ENCODE measurements around the gene PRPS1.
"Not testable (repeated sequence)": the region's sequence is repeated elsewhere in the genome, so short reads cannot be mapped to it uniquely, and the experiment has no call there.

Gene PRPS1

DNA sequence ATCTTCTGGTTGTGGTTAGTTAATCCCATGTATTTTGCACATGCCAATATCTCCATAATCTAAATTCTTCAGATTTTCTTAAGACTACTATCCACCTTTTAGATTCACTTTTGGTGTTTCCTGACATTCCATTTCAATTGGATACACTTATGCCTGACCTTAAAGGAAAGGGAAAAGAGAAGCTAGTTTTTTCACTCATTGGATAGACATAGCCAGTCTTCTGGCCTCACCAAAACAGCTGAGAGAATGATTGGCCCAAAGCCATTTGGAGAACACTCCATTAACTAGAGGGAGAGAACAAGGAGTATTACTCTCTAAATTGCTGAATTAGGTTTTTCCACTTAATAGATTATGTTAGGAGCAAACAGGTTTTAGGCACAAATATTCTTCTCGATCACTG lies 4.0 kb downstream of the PRPS1 start:
- DNase-seq, result no peak

GRCh38 chrX:107646735-107647134 lies 18.4 kb downstream of the PRPS1 start:
- peak; percentile 36 for DNase-seq

DNA sequence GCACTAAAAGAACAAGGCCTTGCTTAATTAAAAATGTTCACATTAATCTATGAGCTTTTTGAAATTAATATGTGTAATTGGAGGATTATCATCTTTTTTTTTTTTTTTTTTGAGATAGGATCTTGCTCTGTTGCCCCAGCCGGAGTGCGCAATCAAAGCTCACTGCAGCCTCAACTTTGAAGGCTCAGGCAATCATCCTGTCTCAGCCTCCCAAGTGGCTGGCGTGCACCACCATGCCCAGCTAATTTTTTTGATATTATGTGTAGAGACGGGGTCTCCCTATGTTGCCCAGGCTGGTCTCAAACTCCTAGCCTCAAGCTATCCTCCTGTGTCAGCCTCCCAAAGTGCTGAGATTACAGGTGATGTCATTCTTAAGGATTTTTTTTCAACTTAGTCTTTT lies 20.0 kb downstream of the PRPS1 start:
- no peak for DNase-seq

DNA sequence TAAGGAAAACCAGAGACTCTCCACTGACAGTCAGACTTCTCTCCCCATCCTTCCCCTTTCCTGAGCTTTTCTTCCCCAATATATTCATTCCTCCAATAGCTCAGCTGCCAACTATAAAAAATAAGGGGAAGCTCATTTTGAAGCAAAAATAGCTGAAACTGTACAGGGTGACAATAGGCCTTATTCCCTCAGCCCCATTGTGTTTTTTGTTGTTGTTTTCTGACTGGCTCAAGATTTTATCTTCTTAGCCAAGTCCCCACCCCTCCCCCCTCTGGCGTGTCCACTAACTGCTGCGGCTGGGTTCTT lies 26.2 kb downstream of the PRPS1 start:
- peak; percentile 2 for DNase-seq

- peak; percentile 9 for DNase-seq
Observed at GRCh38 chrX:107654872-107655761, 26.8 kb downstream of the PRPS1 start.

GRCh38 chrX:107656978-107657377 lies 28.7 kb downstream of the PRPS1 start:
- DNase-seq, result no peak

DNA sequence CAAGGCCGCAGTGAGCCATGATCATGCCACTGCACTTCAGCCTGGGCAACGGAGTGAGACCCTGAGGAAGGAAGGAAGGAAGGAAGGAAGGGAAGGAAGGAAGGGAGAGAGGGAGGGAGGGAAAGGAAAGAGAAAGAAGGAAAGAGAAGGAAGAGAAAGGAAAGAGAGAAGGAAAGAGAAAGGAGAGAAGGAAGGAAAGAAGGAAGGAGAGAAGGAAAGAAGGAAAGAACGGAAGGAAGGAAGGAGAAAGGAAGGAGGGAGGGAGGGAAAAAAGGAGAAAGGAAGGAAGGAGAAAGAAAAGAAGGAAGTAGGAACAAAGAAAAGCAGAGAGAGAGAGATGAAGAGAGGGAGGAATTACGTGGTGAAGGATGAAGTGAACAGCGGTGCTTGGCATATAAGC lies 30.4 kb downstream of the PRPS1 start:
- no peak for DNase-seq

- no peak for DNase-seq
Observed at GRCh38 chrX:107659286-107659685, 31.0 kb downstream of the PRPS1 start.

- peak; percentile 17 for DNase-seq
Observed at GRCh38 chrX:107659768-107660167, 31.5 kb downstream of the PRPS1 start.

GRCh38 chrX:107662145-107662544 lies 33.8 kb downstream of the PRPS1 start:
- DNase-seq, result no peak

DNA sequence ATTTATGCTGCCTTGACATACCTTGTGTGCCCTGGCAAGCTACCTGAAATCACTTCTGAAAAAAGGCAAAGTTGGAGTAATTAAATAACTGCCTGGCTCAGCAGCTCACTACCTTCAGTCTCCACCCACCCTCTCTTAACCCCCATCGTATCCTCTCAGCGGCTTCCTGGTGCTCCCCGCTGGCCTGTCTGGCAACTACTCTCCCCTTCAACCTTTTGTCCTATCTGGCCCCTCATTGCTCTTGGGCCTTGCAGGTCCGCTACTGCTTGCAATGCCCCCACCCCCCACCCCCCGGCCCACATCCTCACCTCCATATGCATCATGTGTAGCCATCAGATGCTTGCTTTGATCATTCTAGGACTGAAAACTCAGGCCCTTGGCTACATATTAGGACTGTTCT lies 34.5 kb downstream of the PRPS1 start:
- DNase-seq, result no peak

DNA sequence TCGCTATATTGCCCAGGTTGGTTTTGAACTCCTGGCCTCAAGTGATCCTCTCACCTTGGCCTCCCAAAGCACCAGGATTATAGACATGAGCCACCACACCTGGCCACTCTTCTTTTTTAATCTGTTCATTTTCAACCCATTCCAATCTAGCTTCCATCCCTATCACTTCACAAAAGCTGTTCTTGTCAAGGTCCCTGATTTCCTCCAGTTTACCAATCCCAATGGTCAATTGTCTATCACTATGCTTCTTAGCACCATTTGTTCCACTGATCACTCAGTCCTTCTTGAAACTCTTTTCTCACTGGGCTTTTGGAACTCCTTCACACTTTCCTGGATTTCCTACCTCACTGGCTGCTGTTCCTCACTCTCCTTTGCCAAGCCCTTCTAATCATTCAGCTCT lies 38.6 kb downstream of the PRPS1 start:
- DNase-seq, result no peak

GRCh38 chrX:107667426-107667825 lies 39.1 kb downstream of the PRPS1 start:
- no peak for DNase-seq

DNA sequence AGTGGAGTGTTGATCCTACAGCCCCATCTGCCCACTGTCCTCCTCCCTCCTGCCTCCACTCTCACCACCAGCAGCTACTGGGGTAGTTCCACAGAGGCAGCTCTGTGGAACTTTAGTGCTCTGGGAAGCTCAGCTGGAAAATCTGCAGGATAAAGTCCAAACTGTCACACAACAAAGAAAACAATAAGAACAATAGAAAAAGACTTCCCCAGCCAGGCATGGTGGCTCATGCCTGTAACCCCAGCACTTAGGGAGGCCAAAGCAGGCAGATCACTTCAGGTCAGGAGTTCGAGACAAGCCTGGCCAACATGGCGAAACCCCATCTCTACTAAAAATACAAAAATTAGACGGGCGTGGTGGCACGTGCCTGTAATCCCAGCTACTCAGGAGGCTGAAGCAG lies 40.4 kb downstream of the PRPS1 start:
- DNase-seq, result not testable (repeated sequence)

GRCh38 chrX:107669261-107669660 lies 41.0 kb downstream of the PRPS1 start:
- no peak for DNase-seq

DNA sequence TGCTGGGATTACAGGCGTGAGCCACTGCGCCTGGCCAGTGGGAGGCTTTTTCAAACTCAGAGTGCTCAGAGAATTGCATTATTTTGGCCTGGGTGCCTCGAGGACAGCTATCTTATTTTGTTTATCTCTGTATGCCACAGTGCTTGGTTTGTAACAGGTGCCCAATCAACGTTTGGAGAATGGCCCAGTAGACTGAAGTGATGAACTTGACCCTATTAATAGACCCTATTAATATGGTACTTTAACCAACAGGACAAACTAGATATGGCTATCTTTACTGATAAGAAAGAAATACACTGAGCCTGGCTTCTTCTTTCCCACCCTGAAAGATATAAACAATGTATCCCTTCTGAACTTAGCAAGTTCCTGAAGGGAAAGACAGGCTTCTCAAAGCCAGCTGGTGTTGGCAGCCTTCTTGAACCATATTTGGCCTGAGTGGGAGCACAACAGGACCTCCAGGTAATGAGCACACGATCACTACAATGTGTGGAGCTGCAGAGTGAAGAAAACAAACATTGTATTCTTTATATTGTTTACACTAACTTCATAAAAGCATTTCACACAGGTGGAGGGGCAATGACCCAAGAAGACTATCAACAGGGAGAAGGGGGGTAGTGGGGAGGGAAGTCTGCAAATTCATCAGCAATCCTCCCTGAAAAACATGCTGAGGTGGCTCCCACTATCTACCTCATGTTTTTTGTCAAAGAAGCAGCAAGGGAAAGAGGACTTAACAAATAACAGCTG lies 41.7 kb downstream of the PRPS1 start:
- no peak for DNase-seq

GRCh38 chrX:107671256-107671655 lies 42.9 kb downstream of the PRPS1 start:
- DNase-seq, result not testable (repeated sequence)

- DNase-seq, result peak; percentile 33
Observed at GRCh38 chrX:107672955-107673378, 44.7 kb downstream of the PRPS1 start.

- no peak for DNase-seq
Observed at GRCh38 chrX:107673431-107673830, 45.1 kb downstream of the PRPS1 start.

DNA sequence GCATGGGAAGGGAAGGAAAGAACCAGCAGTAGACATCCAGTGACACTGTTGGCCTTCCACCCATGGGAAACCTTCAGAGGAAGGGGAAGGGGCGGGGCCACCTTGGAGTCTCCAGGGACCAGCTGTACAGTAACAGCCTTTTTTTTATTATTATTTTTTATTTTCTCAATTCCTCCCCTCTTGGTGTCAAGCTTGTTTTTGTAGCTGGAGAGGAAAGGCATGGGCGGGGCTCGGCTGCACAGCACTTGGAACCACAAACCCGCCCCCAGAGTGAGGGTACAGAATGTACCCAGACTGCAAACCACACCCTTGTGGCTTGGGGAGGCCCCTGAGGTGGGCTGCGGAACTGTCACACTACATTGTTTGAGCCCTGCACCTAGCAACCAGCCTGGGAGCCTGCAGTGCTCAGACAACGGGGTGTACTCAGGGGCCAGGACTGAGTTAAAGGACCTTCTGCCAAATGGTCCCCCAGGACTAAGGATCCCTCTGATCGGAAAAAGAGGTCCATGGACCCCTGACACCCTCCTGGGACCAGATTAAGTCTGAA lies 45.7 kb downstream of the PRPS1 start:
- peak; percentile 93 for DNase-seq

DNA sequence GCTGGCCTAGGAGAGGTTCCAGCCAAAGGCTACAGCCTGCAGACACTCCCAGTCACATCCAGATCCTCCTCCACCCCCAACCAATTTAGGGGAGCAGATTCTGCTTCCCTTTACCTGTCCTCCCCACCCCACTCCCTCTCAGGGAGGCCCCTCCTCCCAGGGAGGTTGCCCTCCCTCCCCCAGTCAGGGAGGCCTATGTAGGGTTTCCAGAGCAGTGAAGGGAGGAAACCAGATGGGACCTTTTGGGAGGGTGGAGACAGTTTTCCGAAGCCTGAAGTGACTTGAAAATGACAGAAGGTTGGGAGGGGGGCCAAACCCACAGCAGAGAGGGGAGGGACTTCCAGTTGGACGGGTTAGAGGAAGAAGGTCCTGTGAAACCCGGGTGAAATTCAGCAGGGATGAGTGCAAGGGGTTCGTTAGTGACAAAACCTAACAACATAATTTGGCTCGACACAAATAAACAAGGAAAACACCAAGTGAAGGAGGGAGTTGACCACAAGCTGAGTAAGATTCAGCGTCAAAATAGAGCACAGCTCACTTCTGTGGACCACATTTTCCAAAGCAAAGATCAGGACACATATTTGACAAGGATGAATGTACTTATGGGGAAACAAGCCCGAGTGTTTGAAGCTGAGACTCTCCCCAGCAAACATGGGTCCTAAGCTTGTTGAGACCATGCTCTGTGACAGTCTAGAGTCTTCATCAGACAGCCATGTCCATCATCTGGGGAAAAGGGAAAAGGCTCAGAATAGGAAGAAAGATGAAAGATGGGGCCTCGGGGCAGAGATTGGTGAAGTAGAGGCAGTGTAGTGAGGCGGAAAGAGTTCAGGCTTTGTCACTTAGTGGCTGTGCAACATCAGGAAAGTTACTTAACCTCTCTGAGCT lies 46.4 kb downstream of the PRPS1 start:
- DNase-seq, result peak; percentile 89

DNA sequence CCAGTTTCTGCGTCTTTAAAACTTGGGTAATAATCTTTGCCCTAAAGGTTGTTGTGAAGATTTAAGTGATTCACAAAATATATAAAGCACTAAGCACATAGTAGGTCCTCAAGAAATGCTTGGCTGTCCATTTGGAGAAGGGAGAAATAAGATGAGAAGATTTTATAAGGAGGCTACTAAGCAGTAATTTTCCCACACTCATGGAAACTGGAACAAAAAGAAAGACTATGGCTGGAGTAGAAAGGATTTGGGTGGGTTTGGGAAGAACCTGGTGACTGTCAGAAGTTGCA lies 47.0 kb downstream of the PRPS1 start:
- no peak for DNase-seq

All from MV-4-11 (cell line).